ENCODE results near the gene ESYT1. TPM values are rescaled to one million over a fixed set of nuclear protein-coding genes. Genes with fewer than 3 reads are reported as not detected.

ESYT1 gene
- total and polyA plus RNA-seq, 9 of the 15 experiments (the other 6 are each of a cell fraction or from before 2014, with no cell fraction given) = 132 to 420 (median 164) TPM

- peak; percentile 85 for TF ChIP-seq PML (IDR thresholded peaks at IDR 0.05; ENCODE audit: low read length)
- TF ChIP-seq RB1 (IDR thresholded peaks at IDR 0.05; ENCODE audit: low read depth) = peak; percentile 20; the same call in 1 of the 2 replicates
- no peak for TF ChIP-seq SOX6 (IDR thresholded peaks at IDR 0.05)
- no peak; the same call in 1 of the 2 replicates for TF ChIP-seq EP300 (IDR thresholded peaks at IDR 0.05; ENCODE audit: low read length)
- peak; percentile 18; the same call in 1 of the 2 replicates for TF ChIP-seq MYC (IDR thresholded peaks at IDR 0.05; ENCODE audit: low read depth, low read length)
- TF ChIP-seq MYC (CRISPR knock-in tag; IDR thresholded peaks at IDR 0.05; ENCODE audit: borderline replicate concordance, low read depth) = peak; percentile 59; the same call in 1 of the 2 replicates
- peak; percentile 63 to 96 (median 90) for TF ChIP-seq YY1 (IDR thresholded peaks at IDR 0.05; ENCODE audit: borderline replicate concordance in 1 of 3, control insufficient read depth in 1 of 3, extremely low read depth in 1 of 3, insufficient read depth in 3 of 3, insufficient read length in 1 of 3, insufficient replicate concordance in 2 of 3, low read depth in 1 of 3, low read length in 2 of 3)
- TF ChIP-seq TCF3 (CRISPR knock-in tag; IDR thresholded peaks at IDR 0.05) = no peak
- peak; percentile 49 for TF ChIP-seq CCNT2 (IDR thresholded peaks at IDR 0.05; ENCODE audit: borderline replicate concordance, extremely low read depth, insufficient read length, low read depth, low read length)
- peak; percentile 88 for TF ChIP-seq PHF8 (IDR thresholded peaks at IDR 0.05; ENCODE audit: borderline replicate concordance, low read length)
- TF ChIP-seq ZZZ3 (IDR thresholded peaks at IDR 0.05) = no peak
- TF ChIP-seq ZNF224 (CRISPR knock-in tag; IDR thresholded peaks at IDR 0.05) = no peak
- TF ChIP-seq ZNF436 (CRISPR knock-in tag; IDR thresholded peaks at IDR 0.05) = no peak
- peak; percentile 52; the same call in 1 of the 2 replicates for TF ChIP-seq NCOR1 (IDR thresholded peaks at IDR 0.05)
- TF ChIP-seq RAD51 (IDR thresholded peaks at IDR 0.05; ENCODE audit: borderline replicate concordance, low read depth) = no peak
- TF ChIP-seq TCF7 (IDR thresholded peaks at IDR 0.05; ENCODE audit: borderline replicate concordance) = 0 out of 2 replicates have a peak, but pooled peaks have one; percentile 9
- 0 out of 4 replicates have a peak, but pooled peaks of 1 of the 2 experiments have one; percentile 38 for TF ChIP-seq NONO (IDR thresholded peaks at IDR 0.05; ENCODE audit: low read depth in 2 of 2, low read length in 1 of 2)
- TF ChIP-seq JUN (IDR thresholded peaks at IDR 0.05; ENCODE audit: borderline replicate concordance, low read depth, low read length) = peak; percentile 100
- TF ChIP-seq JUN (CRISPR knock-in tag; IDR thresholded peaks at IDR 0.05; ENCODE audit: borderline replicate concordance) = peak; percentile 94; the same call in 1 of the 2 replicates
- TF ChIP-seq CHCHD3 (CRISPR knock-in tag; IDR thresholded peaks at IDR 0.05) = 0 out of 2 replicates have a peak, but pooled peaks have one; percentile 75
- TF ChIP-seq ZNF644 (tag; IDR thresholded peaks at IDR 0.05; ENCODE audit: low read depth) = peak; percentile 38; the same call in 1 of the 2 replicates
- 0 out of 2 replicates have a peak, but pooled peaks have one; percentile 11 for TF ChIP-seq TSHZ1 (CRISPR knock-in tag; IDR thresholded peaks at IDR 0.05)
- no peak for TF ChIP-seq NELFE (IDR thresholded peaks at IDR 0.05; ENCODE audit: insufficient read depth, insufficient read length)
Observed at GRCh38 chr12:56158029-56158925, 30.2 kb downstream of the ESYT1 start, which contains the start of gene MYL6 (continued).

Data from K562 (cell line).